Glutamatergic neuron (in vitro differentiated cells): ENCODE data around the gene SEC24C. TPM values are rescaled to one million over a fixed set of nuclear protein-coding genes. Genes with fewer than 3 reads are reported as not detected.

Experiments used
- DNase-seq: peaks from one replicate; pipeline ENCODE4 v3.0.0; 2022
- H3K27ac Mint-ChIP-seq: one replicate; pipeline ENCODE4 v1.8.0; 2020; ENCODE audit warnings: mild to moderate bottlenecking, mixed read lengths, inconsistent platforms; ENCODE audit not compliant: unreplicated experiment
- H3K27me3 Mint-ChIP-seq: one replicate; pipeline ENCODE4 v1.8.0; 2020; ENCODE audit warnings: mild to moderate bottlenecking, moderate library complexity, mixed read lengths, inconsistent platforms; ENCODE audit not compliant: unreplicated experiment
- H3K36me3 Mint-ChIP-seq: one replicate; pipeline ENCODE4 v1.8.0; 2020; ENCODE audit warnings: mild to moderate bottlenecking, mixed read lengths, inconsistent platforms; ENCODE audit not compliant: unreplicated experiment
- H3K4me1 Mint-ChIP-seq: one replicate; pipeline ENCODE4 v1.8.0; 2020; ENCODE audit warnings: mild to moderate bottlenecking, low read depth, mixed read lengths, inconsistent platforms; ENCODE audit not compliant: unreplicated experiment
- H3K4me3 Mint-ChIP-seq: one replicate; pipeline ENCODE4 v1.8.0; 2020; ENCODE audit warnings: mild to moderate bottlenecking, mixed read lengths, inconsistent platforms; ENCODE audit not compliant: unreplicated experiment
- H3K9me3 Mint-ChIP-seq: one replicate; pipeline ENCODE4 v1.8.0; 2020; ENCODE audit warnings: mild to moderate bottlenecking, moderate library complexity, mixed read lengths, inconsistent platforms; ENCODE audit not compliant: unreplicated experiment
- total RNA-seq: library from RNA; stranded (reverse); fragmentation: NEBNext Ultra II Directional; extraction: Animal tissue kit (Norgen Biotek cat#: 25700); gene quantifications from one replicate; pipeline ENCODE4 v1.2.1, GENCODE V29; 2021; ENCODE audit not compliant: unreplicated experiment
- TF ChIP-seq, protein P1 (sequence below): fragments of 200-600 bp; sonication (generic); IDR thresholded peaks from one replicate; pipeline ENCODE4 v1.5.0; 2021; ENCODE audit not compliant: partially characterized antibody, unreplicated experiment

SEC24C gene
- total RNA-seq, 1 donor from 2014 or later, result 91.1 TPM

DNA sequence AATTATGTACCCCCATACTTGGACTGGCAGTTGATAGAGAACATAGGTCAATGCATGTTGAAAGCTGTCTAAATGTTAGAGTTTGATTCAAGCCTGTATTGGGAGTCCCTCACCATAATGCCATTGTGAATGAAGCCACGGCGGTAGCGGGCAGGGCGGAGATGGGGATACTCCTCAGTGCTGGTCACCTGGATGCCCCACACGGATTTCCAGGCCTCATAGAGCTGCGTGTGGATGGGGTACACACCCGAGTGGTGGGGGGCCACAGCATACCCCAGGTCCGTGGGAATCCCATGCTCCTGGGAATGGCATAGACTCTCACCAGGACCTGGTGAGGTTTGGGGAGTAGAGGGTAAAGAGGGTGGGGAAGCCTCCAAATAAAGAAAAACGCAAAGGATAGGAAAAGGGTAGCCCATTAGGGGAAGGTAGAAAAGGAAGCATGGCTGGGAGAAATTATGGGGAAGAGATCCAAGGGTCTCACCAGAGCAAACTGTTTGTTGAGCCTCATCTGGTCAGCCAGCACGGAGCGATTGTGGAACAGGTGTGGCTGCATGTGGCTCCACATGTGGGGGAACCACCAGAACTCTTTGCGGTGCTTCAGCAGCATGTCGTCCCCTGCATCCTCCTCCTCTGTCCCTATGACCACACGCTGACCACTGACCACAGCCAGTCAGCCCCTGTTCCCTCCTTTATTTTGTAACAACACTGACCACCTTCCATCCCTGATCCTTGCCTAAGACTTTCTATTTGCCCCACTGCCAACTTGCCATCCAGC is 62.2 kb downstream of the SEC24C start:
- DNase-seq, result no peak
- Mint-ChIP-seq H3K9me3 (peaks cover 4% of the 10 kb centered on the region), H3K4me3 (no peak overlapping the region), H3K36me3 (peaks cover 5% of the 10 kb centered on the region), H3K4me1 (no peaks in the 10 kb centered on the region), H3K27me3 (peaks cover 4% of the 10 kb centered on the region), H3K27ac (no peak overlapping the region)
- TF ChIP-seq, protein P1, sequence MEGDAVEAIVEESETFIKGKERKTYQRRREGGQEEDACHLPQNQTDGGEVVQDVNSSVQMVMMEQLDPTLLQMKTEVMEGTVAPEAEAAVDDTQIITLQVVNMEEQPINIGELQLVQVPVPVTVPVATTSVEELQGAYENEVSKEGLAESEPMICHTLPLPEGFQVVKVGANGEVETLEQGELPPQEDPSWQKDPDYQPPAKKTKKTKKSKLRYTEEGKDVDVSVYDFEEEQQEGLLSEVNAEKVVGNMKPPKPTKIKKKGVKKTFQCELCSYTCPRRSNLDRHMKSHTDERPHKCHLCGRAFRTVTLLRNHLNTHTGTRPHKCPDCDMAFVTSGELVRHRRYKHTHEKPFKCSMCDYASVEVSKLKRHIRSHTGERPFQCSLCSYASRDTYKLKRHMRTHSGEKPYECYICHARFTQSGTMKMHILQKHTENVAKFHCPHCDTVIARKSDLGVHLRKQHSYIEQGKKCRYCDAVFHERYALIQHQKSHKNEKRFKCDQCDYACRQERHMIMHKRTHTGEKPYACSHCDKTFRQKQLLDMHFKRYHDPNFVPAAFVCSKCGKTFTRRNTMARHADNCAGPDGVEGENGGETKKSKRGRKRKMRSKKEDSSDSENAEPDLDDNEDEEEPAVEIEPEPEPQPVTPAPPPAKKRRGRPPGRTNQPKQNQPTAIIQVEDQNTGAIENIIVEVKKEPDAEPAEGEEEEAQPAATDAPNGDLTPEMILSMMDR, result no peak

DNA sequence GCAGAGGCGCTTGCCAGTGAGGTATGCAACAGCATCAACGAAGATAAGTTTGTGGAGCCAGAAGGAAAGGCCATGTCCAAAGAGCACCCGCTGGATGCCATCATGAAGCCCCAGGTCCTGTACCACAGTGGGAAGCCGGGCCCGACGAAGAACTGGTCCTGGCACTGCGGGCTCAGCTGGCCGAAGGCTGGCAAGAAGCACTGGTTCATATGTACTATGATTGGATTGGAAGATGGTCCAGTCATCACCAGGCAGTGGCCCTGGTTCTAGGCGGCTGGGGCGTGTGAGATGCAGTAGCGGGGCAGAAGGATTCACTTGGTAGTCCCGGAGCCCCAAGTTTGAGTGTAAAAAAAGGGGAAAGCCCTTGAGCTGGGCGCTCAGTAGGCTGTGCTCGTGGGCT is 63.3 kb downstream of the SEC24C start:
- H3K4me1 Mint-ChIP-seq, result peaks cover under 1% of the 10 kb centered on the region
- H3K36me3 Mint-ChIP-seq, result peaks cover 5% of the 10 kb centered on the region
- TF ChIP-seq, protein P1, result no peak
- H3K27ac Mint-ChIP-seq, result no peak overlapping the region
- no peak overlapping the region for H3K4me3 Mint-ChIP-seq
- peaks cover 9% of the 10 kb centered on the region for H3K9me3 Mint-ChIP-seq
- peaks cover 4% of the 10 kb centered on the region for H3K27me3 Mint-ChIP-seq
- DNase-seq, result no peak

DNA sequence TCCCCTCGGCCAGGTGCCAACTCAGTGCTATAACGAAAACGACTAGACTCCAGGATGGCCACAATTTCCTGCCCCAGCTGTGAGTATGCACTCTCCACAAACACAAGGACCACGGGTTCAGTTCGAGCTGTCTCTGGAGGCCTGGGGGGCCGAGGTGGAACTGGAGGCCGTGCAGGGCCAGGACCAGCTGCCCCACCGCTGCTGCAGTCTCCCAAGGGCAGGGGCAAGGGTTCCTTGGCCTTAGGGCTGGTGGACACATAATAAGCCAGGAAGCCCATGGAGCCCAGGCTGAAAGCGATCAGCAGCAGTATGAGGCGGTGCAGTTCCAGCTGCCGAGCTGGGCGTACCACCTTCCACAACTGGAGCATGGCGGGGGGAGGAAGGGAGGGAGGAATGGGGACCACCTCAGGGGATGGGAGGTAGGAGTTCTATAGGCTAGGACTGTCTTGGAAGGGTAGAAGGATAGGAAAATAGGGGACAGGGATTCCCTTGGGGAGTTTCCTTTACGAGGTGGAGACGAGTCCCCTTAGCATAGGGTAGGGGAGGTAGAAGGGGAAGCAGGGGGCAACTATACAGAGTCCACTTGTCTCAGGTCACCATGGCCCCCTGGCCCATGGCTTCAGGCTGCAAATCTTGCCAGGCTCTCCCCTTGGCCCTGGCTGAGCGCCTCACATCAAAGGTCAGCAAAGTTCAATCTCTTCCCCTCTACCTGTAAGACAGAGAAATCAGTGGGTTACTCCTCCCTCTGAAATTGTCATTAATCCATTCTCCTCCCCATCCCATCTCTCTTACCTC is 64.0 kb downstream of the SEC24C start:
- Mint-ChIP-seq H3K4me1 (peaks cover 1% of the 10 kb centered on the region), H3K9me3 (peaks cover 10% of the 10 kb centered on the region), H3K27me3 (peaks cover 4% of the 10 kb centered on the region), H3K4me3 (no peak overlapping the region), H3K36me3 (peaks cover 5% of the 10 kb centered on the region), H3K27ac (no peak overlapping the region)
- no peak for DNase-seq
- TF ChIP-seq, protein P1, result no peak

DNA sequence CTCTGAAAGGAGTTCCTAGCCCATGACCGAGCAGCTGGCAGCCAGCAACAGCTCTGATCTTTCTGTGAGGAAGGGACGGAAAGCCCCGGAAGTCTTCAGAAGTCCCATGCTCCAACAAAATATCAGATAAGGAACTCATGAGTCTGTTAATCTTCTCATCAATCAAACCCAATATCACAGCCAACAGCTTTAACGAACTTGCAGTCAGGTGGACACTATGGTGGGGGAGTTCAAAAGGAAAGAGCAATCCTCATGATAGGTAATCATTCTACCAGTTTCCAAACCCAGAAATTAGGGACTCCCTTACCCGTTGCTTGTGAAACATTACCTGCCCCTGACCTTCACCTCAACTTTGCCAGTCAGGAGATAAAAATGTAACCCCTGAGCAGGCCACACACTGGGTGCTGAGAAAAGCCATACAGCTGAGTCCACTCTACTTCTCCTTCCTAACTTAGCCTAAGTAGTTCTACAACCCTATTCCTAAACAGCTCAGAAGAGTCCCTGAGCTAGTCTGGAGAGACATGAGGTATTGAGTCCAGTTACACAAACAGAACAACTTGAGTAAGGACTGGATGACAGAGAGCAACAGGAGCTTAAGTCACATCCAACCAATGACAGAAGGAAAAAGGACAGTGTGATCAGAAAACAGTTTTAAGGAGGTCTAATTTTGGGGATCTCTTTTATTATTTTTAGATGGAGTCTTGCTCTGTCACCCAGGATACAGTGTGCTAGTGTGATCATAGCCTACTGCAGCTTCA is 65.1 kb downstream of the SEC24C start:
- TF ChIP-seq, protein P1, result no peak
- Mint-ChIP-seq H3K36me3 (peaks cover 5% of the 10 kb centered on the region), H3K27me3 (peaks cover 4% of the 10 kb centered on the region), H3K9me3 (peaks cover 10% of the 10 kb centered on the region), H3K4me3 (no peak overlapping the region), H3K27ac (no peak overlapping the region), H3K4me1 (peaks cover 1% of the 10 kb centered on the region)
- no peak for DNase-seq
